GM08714 (cell line): ENCODE data around the gene CRYBA2.

ENCODE experiments used
- H3K4me3 ChIP-seq: fragments of 200-500 bp; sonication (Bioruptor generic); 2 replicates; pipeline ENCODE4 v1.5.1; 2014; ENCODE audit warnings: mild to moderate bottlenecking, low read length, inconsistent platforms
- ZNF274 ChIP-seq: IDR thresholded peaks from 2 replicates; pipeline ENCODE4 v1.6.1; 2012; ENCODE audit warnings: mild to moderate bottlenecking, low read depth, low read length

CRYBA2 gene

DNA sequence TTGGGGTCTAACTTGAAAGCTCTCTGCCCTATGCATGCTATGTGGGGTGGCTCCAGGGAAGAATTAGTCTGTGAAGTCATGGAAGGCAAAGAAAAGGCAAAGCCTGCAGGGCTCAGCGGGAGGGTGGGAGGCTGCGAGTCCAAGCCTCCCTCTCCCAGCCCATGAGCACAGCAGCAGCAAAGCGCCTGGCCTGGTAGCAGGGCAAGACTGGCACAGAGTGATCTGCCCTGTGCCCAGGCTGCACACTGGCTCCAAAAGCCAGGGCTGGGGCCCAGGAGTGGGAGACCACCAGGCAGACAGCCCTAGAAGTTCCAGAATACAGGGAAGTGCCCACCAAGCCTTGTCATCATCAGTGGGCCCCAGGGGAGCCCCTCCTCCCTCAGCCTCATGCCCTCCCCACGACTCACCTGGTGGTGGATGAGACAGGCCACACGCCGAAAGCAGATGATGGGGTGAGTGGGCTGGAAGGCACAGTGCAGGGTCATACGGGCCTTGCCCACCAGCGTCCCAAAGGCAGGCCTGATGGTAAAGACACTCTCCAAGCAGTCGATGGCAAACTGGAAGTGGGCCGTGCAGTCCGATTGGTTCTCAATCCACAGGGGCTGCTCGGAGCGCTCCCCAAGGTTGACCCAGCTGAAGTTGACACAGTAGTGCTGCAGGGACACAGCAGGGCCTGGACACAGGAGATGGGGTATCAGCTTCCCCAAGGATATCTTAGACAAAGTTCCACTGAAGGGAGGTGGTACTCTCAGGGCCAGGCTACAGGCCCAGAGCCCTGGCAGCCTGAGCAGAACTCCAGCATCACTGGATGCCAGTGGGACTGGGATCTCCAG is 36.0 kb upstream of the CRYBA2 start:
- no peak for TF ChIP-seq ZNF274
- no peak overlapping the region for H3K4me3 ChIP-seq

DNA sequence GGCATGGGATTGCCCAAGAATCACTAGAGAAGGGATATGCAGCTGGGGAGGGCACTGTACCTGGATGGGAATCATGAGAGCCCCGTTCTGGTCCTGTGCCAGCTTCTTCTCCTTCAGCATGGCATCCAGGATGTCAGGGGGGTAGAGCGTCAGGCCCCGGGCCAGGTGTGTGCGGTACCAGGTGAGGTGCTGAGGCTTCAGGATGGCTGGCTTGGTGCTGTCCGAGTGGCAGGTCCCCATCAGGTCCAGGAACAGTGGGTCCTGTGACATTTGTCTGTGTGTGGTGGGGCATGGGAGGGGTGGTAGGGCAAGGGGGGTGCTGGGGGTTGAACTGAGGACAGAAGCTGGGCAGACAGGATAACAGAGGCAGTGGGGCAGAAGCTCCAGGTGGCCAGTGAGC is 34.9 kb upstream of the CRYBA2 start:
- no peak for TF ChIP-seq ZNF274

DNA sequence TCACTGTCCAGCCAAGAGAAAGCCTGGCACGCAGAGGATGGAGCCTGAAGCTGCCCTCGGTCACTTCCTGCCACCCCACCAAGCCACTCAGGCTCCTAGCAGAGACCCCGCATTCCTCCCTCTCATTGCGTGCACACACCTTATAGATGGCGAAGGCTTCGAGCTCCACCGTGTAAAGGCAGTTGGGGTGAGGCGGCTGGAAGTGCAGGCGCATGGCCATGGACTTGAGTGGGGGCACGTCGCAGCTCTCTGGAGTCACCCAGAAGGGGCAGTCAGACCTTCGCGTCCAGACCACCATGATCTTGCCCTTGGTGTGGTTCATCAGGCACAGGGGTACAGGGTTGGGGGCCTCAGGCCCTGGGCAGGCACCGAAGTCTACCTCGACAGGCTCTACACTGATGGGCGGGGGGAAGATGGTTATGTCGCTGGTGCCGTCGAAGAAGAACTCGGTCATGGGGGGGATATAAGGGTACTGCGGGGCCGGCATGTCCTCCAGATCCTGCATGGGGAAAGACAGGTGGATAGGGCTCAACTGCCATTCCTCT is 34.4 kb upstream of the CRYBA2 start:
- H3K4me3 ChIP-seq: no peak overlapping the region
- TF ChIP-seq ZNF274: no peak

More for the DNA sequence above, 34.9 kb upstream of the CRYBA2 start:
- no peak overlapping the region for H3K4me3 ChIP-seq

DNA sequence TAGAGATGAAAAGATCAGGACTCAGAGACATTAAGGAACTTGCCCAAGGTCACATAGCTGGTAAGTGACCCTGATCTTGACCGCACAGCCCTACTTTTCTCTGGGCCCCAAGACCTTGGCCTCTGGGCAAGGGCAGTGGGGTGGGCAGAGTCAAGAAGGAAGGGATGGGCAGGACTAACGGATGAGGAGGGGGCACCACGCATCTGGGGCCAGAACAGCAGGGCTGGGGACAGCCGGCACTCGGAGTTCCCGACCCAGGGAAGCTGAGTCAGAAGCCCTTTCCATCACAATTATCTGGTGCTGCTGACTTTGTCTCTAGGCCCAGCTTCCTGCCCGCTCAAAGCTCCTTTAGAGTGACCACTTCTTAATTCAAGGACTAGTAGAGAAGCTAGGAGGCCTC is 33.7 kb upstream of the CRYBA2 start:
- no peak for TF ChIP-seq ZNF274
- H3K4me3 ChIP-seq: no peak overlapping the region

DNA sequence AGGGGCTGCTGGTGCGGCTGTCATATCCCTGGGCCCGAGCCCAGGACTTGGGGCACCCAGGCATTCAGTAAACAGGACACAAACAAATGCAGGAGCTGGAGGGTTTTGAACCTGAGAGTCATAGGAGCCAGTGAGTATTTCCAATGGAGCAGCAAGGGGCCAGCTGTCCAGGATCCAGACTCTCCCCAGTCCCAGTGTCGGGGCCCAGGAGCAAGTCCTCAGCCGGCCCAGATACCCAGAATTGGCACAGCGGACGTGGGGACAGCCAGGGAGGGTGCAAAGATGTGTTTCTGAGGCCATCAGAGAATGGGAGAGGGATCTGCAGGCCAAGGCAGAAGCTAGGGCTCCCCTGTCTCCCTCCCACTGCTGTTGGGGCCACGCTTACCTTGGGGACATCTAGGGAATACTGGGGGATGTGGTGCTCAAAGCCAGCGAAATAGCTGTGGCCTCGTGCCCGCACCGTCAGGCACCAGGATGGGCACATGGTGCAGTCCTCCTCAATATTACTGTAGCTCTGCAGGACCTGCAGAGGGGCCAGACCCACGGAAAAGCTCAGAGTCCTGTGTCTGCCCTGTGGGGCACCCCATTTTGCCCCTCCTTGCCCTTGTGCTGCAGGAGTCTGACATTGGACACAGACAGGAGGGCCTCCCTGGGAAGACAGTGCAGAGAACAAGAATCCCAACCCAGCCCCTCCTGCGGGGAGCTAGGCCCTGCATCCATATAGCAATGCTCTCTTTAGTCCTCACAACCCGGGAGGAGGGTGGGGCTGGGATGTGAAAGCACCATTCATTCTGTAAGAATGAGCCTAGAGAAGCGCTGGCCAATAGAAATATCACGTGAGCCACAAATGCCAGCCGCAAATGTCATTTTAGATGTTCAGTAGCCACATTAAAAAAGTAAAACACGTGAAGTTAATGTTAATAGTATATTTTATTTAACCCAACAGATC is 32.7 kb upstream of the CRYBA2 start:
- no peak for TF ChIP-seq ZNF274
- H3K4me3 ChIP-seq: no peak overlapping the region

DNA sequence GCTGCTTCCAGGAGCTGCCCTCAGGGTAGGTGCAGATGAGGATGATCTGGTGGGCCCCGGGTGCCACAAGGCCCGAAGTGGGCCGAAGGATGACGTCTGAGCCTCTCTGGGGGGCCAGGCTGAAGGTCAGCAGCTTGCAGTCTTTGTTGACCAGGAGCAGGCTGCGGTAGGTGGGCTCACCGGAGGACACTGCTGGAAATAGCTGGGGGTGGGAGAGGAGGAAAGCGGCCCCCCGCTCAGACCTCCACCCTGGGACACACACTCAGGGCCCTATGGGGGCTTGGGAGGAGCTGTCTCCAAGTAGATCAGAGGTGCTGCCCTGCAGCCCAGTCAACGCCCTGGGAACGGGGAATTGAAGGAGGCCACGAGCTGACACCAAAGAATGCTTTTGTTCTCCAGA is 30.8 kb upstream of the CRYBA2 start:
- no peak for TF ChIP-seq ZNF274
- no peak overlapping the region for H3K4me3 ChIP-seq

DNA sequence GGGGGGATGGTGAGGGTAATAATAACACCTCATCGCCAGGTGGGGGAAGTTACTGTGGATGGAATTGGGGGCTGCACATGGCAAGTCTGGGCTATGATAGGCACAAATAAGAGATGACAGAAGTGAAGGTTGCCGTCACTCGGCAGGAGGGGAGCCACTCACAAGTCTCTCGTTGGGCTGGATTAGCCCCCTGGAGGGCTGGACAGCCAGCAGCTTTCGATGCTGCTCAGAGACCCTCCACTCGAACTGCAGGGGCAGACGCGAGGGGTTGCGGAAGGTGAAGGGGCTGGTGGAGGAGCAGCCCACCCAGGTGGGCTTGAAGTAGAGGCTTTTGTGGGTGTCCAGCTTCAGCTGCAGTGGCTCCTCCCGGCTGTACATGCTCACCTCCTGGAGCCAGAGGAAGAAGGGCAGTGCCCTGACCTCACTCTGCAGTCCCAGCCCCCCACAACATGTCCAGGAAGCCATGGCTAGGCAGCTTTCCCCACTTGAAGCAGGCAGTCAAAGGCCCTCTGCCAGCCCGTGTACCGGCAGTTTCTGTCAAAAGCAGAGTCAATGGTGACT is 29.9 kb upstream of the CRYBA2 start:
- H3K4me3 ChIP-seq: no peak overlapping the region
- TF ChIP-seq ZNF274: no peak

DNA sequence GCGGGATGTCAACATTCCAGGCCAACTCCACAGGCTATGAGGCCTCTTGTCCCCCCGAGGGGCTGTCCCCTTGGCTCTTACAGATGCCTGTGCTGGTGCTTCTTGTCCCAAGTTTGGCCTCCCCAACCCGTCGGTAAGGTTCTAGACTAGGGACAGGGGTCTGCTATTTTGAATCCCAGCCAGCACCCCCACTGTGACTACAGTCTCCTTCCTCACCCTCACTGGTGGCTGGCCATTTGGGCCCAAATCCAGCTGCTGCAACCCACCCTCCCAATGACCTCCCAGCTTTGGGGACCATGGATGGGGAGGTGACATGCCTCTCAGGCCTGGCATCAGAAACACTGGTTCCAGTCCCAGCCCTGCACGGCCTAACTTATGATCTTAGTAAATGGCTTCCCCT is 29.4 kb upstream of the CRYBA2 start:
- no peak for TF ChIP-seq ZNF274
- no peak overlapping the region for H3K4me3 ChIP-seq

DNA sequence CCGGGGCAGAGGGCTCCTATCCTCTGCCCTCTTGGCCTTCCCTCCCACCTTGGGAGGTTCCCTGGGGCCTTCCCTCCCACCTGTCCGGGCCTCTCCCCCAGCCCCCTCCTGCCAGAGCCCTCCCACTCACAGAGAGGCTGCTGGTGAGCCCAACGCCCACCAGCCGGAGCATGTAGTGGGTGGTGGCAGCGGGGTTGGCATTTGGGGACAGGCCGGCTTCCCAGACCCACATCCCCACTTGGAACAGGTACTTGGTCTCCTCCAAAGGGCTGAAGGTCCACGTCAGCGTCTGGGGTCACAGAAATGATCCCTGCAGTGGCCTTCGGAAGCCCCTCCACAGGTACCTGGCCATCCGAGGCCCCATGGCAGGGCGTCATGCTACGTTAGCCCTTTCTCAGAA is 28.8 kb upstream of the CRYBA2 start:
- no peak for TF ChIP-seq ZNF274
- H3K4me3 ChIP-seq: no peak overlapping the region

DNA sequence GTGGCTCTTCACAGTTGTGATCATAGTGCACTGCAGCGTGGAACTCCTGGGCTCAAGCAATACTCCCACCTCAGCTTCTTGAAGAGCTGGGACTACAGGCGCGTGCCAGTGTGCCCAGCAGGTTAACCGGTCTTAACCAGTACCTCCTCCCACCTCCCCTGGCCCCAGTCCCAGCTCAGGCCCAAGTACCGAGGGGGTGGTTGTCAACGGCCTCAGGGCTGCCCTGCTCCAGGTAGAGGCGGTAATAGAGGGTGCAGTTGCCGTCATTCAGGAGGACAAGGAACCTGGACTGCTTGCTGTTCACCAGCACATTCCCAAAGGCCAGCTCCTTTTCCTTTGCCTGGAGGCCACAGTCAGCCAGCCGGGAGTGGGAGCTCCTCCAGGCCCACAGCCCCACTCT is 28.4 kb upstream of the CRYBA2 start:
- H3K4me3 ChIP-seq: no peak overlapping the region
- no peak for TF ChIP-seq ZNF274

DNA sequence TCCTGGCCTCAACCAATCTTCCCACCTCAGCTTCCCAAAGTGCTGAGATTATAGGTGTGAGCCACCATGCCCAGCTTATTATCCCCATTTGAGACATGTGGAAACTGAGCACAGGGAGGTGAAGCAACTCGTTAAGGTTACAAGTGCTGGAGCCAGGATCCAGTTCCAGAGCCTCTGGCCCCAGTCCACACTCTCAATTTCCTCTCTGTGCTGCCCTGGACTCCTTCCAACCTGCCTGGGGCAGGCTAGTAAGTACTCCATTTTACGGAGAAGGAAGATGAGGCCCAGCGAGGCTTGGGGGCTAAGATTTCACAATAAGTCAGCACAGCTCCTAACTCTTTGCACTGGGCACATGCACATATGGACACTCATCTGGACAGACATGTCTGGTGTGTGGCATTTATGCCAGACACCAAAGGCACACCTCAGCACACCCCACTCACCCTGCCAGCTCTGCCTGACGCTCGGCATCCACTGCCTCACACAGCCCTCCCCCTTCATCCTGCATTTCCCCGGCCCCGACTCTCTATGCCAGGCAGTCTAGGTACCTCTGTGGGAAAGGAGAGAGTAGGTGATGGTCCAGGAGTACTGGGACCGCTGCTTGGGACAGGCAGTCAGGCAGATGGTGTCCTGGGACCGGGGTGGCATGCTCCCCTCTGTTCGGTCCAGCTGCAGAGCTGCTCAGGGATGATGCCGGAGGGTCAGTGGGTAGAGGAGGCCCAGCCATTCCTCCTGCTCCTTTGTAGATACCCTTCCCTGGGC is 27.6 kb upstream of the CRYBA2 start:
- TF ChIP-seq ZNF274: no peak
- no peak overlapping the region for H3K4me3 ChIP-seq

DNA sequence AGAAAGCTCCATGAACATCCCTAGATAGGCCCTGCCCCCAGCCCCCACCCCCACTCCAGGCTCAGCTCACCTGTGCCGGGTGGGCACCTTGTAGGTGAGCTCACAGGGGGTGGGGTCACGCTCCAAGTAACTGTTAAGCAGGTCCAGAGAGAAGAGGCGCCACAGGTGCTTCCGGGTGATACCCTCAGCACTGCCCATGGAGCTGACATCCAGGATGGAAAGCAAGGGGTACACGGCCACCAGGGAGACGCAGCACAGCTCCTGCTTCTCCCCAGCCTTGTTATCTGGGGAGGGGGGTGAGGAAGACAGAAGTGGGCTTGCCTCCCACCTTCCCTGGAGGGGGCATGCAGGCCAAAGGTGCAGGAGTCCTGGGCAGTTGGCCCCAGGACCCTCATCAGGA is 26.2 kb upstream of the CRYBA2 start:
- no peak for TF ChIP-seq ZNF274

DNA sequence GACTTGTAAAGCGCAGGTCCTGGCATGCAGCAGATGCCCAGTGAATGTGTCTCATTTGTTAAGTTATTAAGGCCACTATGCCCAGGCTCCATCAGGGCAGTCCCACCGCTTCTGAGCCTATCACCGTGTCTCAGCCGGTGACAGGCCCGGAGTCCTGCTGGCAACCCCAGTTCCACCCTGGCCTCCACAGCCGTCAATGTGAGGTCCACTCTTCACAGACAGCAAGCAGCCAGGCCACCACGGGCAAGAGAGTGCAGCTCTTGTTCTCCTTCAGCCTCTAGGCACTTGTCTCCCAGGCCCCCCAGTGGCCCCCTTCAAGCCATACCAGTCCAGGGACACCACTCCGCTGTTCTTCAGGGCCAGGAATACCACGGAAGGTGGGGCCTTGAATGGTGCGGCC is 25.5 kb upstream of the CRYBA2 start:
- TF ChIP-seq ZNF274: no peak
- H3K4me3 ChIP-seq: no peak overlapping the region

More for the DNA sequence above, 26.2 kb upstream of the CRYBA2 start:
- H3K4me3 ChIP-seq: no peak overlapping the region

DNA sequence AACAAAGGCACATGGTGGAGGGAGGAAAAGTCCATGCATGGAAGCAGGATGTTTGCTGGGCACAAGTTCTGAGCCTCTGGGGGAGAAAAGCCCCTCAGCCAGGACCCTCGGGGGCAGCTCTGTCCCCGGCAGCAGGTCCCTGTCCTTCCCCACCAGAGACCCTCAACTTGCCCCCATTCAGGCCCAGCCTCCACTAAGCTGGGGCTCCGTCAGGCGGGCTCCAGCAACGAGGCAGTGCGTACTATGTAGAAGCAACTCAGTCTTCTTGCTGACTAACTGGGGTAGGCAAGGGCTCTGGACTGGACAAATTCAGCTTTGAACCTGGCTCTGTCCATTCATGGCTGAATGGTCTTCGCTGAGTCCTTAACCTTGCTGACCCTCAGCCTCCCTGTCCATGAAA is 25.1 kb upstream of the CRYBA2 start:
- no peak for TF ChIP-seq ZNF274
- H3K4me3 ChIP-seq: no peak overlapping the region
